Prostate gland (tissue), 2 donors: ENCODE measurements around the gene BAIAP2.

Experiments used
- POLR2A ChIP-seq: fragments of 450-650 bp; IDR thresholded peaks from one replicate; pipeline ENCODE4 v1.6.1; 2016; ENCODE audit warnings: antibody characterized with exemption, mild to moderate bottlenecking
- TF ChIP-seq, protein P1 (sequence below), 4 experiments: fragments of 200-600 bp in 2 of 4; fragments of 450-650 bp in 2 of 4; sonication (generic) in 2 of 4; IDR thresholded peaks; 1 replicate in 3 of 4; 2 replicates in 1 of 4; pipeline ENCODE4 v1.5.1; 2016 to 2019; ENCODE audit warnings: antibody characterized with exemption in 4 of 4, mild to moderate bottlenecking in 2 of 4, moderate library complexity in 2 of 4

DNA sequence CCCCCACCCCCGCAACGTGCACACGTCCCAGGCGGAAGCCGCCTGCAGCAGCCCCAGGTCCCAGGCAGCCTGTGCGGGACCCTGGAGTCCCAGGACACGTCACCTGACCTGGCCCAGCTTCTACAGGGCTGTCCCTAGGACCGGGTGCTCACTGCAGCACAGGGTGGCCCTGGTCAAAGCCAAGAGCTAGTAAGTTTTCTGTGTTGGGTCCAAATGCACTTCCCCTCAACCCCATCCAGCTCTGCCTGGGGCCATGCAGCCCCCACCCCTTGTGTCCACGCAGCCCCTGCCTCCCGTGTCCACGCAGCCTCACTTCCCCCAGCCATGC is 108.2 kb downstream of the BAIAP2 start:
- TF ChIP-seq, protein P1, sequence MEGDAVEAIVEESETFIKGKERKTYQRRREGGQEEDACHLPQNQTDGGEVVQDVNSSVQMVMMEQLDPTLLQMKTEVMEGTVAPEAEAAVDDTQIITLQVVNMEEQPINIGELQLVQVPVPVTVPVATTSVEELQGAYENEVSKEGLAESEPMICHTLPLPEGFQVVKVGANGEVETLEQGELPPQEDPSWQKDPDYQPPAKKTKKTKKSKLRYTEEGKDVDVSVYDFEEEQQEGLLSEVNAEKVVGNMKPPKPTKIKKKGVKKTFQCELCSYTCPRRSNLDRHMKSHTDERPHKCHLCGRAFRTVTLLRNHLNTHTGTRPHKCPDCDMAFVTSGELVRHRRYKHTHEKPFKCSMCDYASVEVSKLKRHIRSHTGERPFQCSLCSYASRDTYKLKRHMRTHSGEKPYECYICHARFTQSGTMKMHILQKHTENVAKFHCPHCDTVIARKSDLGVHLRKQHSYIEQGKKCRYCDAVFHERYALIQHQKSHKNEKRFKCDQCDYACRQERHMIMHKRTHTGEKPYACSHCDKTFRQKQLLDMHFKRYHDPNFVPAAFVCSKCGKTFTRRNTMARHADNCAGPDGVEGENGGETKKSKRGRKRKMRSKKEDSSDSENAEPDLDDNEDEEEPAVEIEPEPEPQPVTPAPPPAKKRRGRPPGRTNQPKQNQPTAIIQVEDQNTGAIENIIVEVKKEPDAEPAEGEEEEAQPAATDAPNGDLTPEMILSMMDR (IDR thresholded peaks at IDR 0.05): no peak
- no peak for TF ChIP-seq POLR2A
